Natural killer cell (primary cell): Measurements from ENCODE around the gene MBD6. TPM values are rescaled to one million over a fixed set of nuclear protein-coding genes. Genes with fewer than 3 reads are reported as not detected.

Source experiments
- ATAC-seq, 3 donors: fragments of 150-1000 bp in 2 of 3; fragments of 200-7000 bp in 1 of 3; cut with Tn5 transposase; 1 replicate in 1 of 3; 2 replicates in 2 of 3; pipeline ENCODE4 v1.10.0; 2021; ENCODE audit warnings: mild to moderate bottlenecking in 2 of 3, moderate library complexity in 2 of 3
- DNase-seq, 2 donors: peaks; one replicate each; pipeline versions ENCODE4 v3.0.0 to v3.0.0-alpha.2; 2013 to 2021; ENCODE audit warnings: mixed read lengths in 1 of 2
- H3K27ac ChIP-seq: one replicate; pipeline ENCODE4 v1.5.1; 2013; ENCODE audit warnings: mild to moderate bottlenecking, low read length
- H3K27me3 ChIP-seq: one replicate; pipeline ENCODE4 v1.6.1; 2013; ENCODE audit warnings: low read length; ENCODE audit not compliant: control insufficient read depth, insufficient read depth
- H3K36me3 ChIP-seq: one replicate; pipeline ENCODE4 v1.6.1; 2013; ENCODE audit warnings: low read length; ENCODE audit not compliant: control insufficient read depth, insufficient read depth
- H3K4me1 ChIP-seq: one replicate; pipeline ENCODE4 v1.6.1; 2013; ENCODE audit warnings: low read length; ENCODE audit not compliant: control insufficient read depth, insufficient read depth
- H3K4me3 ChIP-seq: one replicate; pipeline ENCODE4 v1.5.1; 2013; ENCODE audit warnings: low read length
- H3K9me3 ChIP-seq: one replicate; pipeline ENCODE4 v1.6.1; 2013; ENCODE audit warnings: low read length; ENCODE audit not compliant: control insufficient read depth, insufficient read depth
- H3K27ac Mint-ChIP-seq, 2 donors: one replicate each; pipeline ENCODE4 v1.8.0; 2022; ENCODE audit warnings: mild to moderate bottlenecking in 2 of 2, mixed read lengths in 2 of 2, moderate library complexity in 1 of 2
- H3K27me3 Mint-ChIP-seq, 2 donors: one replicate each; pipeline ENCODE4 v1.8.0; 2022; ENCODE audit warnings: low read depth in 2 of 2, mixed read lengths in 2 of 2
- H3K36me3 Mint-ChIP-seq: one replicate; pipeline ENCODE4 v1.8.0; 2022; ENCODE audit warnings: mixed read lengths
- H3K4me1 Mint-ChIP-seq, 2 donors: one replicate each; pipeline ENCODE4 v1.8.0; 2022; ENCODE audit warnings: mixed read lengths in 2 of 2
- H3K4me3 Mint-ChIP-seq: one replicate; pipeline ENCODE4 v1.8.0; 2022; ENCODE audit warnings: mild to moderate bottlenecking, moderate library complexity, mixed read lengths
- H3K9me3 Mint-ChIP-seq, 2 donors: one replicate each; pipeline ENCODE4 v1.8.0; 2022; ENCODE audit warnings: mixed read lengths in 2 of 2
- CTCF ChIP-seq: fragments of 200-600 bp; IDR thresholded peaks from one replicate; pipeline ENCODE4 v1.8.0; 2022; ENCODE audit warnings: antibody characterized with exemption
- WGBS: methylation state at CpG from one replicate; pipeline ENCODE4 v1.1.7; 2013; ENCODE audit warnings: missing lambda C conversion rate; ENCODE audit not compliant: insufficient coverage; 5-methylcytosine and 5-hydroxymethylcytosine counted together
- intact Hi-C: fragments of 100-400 bp; cut with micrococcal nuclease; formaldehyde crosslinking; loops from one replicate; pipeline ENCODE4 v1.14.2; 2022
- total RNA-seq, 4 donors: library from RNA; stranded (reverse); fragments of 120-200 nt in 1 of 4; gene quantifications; one replicate each; pipeline versions ENCODE4 v1.2.3 to v1.2.4, GENCODE V29; 2013 to 2022

Gene MBD6
- total RNA-seq, 3 donors from 2014 or later (not counting 1 experiment from before 2014, with no cell fraction given) = 130 to 142 (median 139) TPM

GRCh38 chr12:57529831-57530230 lies 7.2 kb downstream of the MBD6 start:
- ATAC-seq (no peak), DNase-seq (no peak)
- peak overlapping the region; percentile 64 to 71 for H3K27ac Mint-ChIP-seq
- 98% methylated on average over 6 of the region's 6 CpGs for WGBS
- no peak for TF ChIP-seq CTCF
- H3K27me3 Mint-ChIP-seq = no peaks in the 10 kb centered on the region
- Histone ChIP-seq H3K27me3 (no peaks in the 10 kb centered on the region), H3K9me3 (no peaks in the 10 kb centered on the region), H3K27ac (no peak overlapping the region), H3K36me3 (peaks cover 80% of the 10 kb centered on the region), H3K4me3 (no peak overlapping the region), H3K4me1 (peaks cover 7% of the 10 kb centered on the region)
- intact Hi-C loops = no loop called here
- peaks cover 0 to 27% of the 10 kb centered on the region in 2 donors for H3K4me1 Mint-ChIP-seq
- H3K36me3 Mint-ChIP-seq = peaks cover 15% of the 10 kb centered on the region
- no peak overlapping the region for H3K4me3 Mint-ChIP-seq
- H3K9me3 Mint-ChIP-seq = no peaks in the 10 kb centered on the region

GRCh38 chr12:57530396-57531142 lies 7.9 kb downstream of the MBD6 start:
- no peak overlapping the region for H3K4me3 ChIP-seq
- DNase-seq (no peak), ATAC-seq (no peak)
- no peaks in the 10 kb centered on the region for H3K27me3 Mint-ChIP-seq
- H3K4me1 Mint-ChIP-seq = peaks cover 0 to 20% of the 10 kb centered on the region in 2 donors
- H3K36me3 ChIP-seq = peaks cover 85% of the 10 kb centered on the region
- H3K9me3 Mint-ChIP-seq = no peaks in the 10 kb centered on the region
- TF ChIP-seq CTCF = no peak
- intact Hi-C loops = no loop called here
- 95% methylated on average over 4 of the region's 5 CpGs for WGBS
- no peak overlapping the region for H3K4me3 Mint-ChIP-seq
- peak overlapping the region; percentile 64 to 71 for H3K27ac Mint-ChIP-seq
- H3K27me3 ChIP-seq = no peaks in the 10 kb centered on the region
- H3K9me3 ChIP-seq = no peaks in the 10 kb centered on the region
- H3K27ac ChIP-seq = no peak overlapping the region
- no peaks in the 10 kb centered on the region for H3K4me1 ChIP-seq
- H3K36me3 Mint-ChIP-seq = peaks cover 15% of the 10 kb centered on the region

- H3K36me3 ChIP-seq = peaks cover 78% of the 10 kb centered on the region
- Mint-ChIP-seq H3K36me3 (peaks cover 15% of the 10 kb centered on the region), H3K9me3 (no peaks in the 10 kb centered on the region), H3K27ac (peak overlapping the region in 1 of 2 donors; percentile 23), H3K4me3 (no peak overlapping the region), H3K27me3 (no peaks in the 10 kb centered on the region), H3K4me1 (peaks cover 0 to 9% of the 10 kb centered on the region in 2 donors)
- no peak for ATAC-seq
- H3K4me3 ChIP-seq = no peak overlapping the region
- H3K27me3 ChIP-seq = no peaks in the 10 kb centered on the region
- intact Hi-C loops = no loop called here
- WGBS = 92% methylated on average over 1 of the region's 1 CpG
- H3K9me3 ChIP-seq = no peaks in the 10 kb centered on the region
- no peak for DNase-seq
- TF ChIP-seq CTCF = no peak
- H3K27ac ChIP-seq = no peak overlapping the region
- H3K4me1 ChIP-seq = no peaks in the 10 kb centered on the region
Measured at GRCh38 chr12:57531836-57532235, 9.2 kb downstream of the MBD6 start.

GRCh38 chr12:57533108-57533507 lies 10.5 kb downstream of the MBD6 start:
- Histone ChIP-seq H3K4me1 (no peaks in the 10 kb centered on the region), H3K27me3 (no peaks in the 10 kb centered on the region), H3K27ac (no peak overlapping the region), H3K9me3 (no peaks in the 10 kb centered on the region), H3K36me3 (peaks cover 70% of the 10 kb centered on the region), H3K4me3 (no peak overlapping the region)
- no peak overlapping the region for H3K27ac Mint-ChIP-seq
- no peaks in the 10 kb centered on the region for H3K27me3 Mint-ChIP-seq
- WGBS = 100% methylated on average over 7 of the region's 8 CpGs
- TF ChIP-seq CTCF = no peak
- ATAC-seq (no peak), DNase-seq (no peak)
- peaks cover 15% of the 10 kb centered on the region for H3K36me3 Mint-ChIP-seq
- peaks cover 0 to 10% of the 10 kb centered on the region in 2 donors for H3K4me1 Mint-ChIP-seq
- intact Hi-C loops = no loop called here
- H3K9me3 Mint-ChIP-seq = no peaks in the 10 kb centered on the region
- no peak overlapping the region for H3K4me3 Mint-ChIP-seq
